ENCODE results near the gene DCLK1. TPM values are rescaled to one million over a fixed set of nuclear protein-coding genes. Genes with fewer than 3 reads are reported as not detected.

DCLK1 gene
- total and polyA plus RNA-seq, 10 of the 15 experiments (the other 5 are each of a cell fraction or from before 2014, with no cell fraction given), result not detected

DNA sequence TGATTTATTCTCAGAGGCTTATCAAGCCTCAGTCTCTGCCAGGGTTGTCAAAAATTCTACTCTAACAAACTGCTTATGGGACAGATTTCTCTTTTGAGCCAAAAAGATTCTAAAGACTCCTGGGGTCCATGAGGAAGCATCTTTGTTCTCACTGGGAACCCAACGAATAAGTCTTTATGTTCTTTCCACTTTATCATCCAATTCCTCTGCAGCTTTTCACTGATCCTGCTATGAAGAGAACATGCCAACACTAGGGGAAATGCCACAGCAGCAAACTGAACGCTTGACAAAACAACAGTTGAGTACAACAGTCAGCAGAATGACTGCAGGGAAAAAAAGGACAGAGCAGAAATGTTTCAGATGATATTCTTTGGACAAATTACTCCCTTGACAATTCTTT, 22.2 kb downstream of the DCLK1 start:
- H2AFZ ChIP-seq (ENCODE audit: control insufficient read depth, low read depth, low read length), result no peak overlapping the region
- TF ChIP-seq, protein P1, sequence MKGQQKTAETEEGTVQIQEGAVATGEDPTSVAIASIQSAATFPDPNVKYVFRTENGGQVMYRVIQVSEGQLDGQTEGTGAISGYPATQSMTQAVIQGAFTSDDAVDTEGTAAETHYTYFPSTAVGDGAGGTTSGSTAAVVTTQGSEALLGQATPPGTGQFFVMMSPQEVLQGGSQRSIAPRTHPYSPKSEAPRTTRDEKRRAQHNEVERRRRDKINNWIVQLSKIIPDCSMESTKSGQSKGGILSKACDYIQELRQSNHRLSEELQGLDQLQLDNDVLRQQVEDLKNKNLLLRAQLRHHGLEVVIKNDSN (IDR thresholded peaks at IDR 0.05; ENCODE audit: borderline replicate concordance, extremely low read length, insufficient read depth, low read depth, low read length), result no peak
- TF ChIP-seq HCFC1 (IDR thresholded peaks at IDR 0.05; ENCODE audit: low read length), result no peak
- no peak for TF ChIP-seq BACH1 (IDR thresholded peaks at IDR 0.05; ENCODE audit: borderline replicate concordance)
- no peak for TF ChIP-seq ETV6 (conservative IDR thresholded peaks at IDR 0.05 in 1 of 2, IDR thresholded peaks at IDR 0.05 in 1 of 2; ENCODE audit: borderline replicate concordance in 1 of 2, low read depth in 1 of 2)
- TF ChIP-seq STAT3 (IDR thresholded peaks at IDR 0.05; ENCODE audit: low read depth, low read length), result no peak
- no peak for TF ChIP-seq MEF2A (IDR thresholded peaks at IDR 0.05; ENCODE audit: insufficient read depth, low read depth, low read length)
- no peak for TF ChIP-seq RUNX3 (IDR thresholded peaks at IDR 0.05; ENCODE audit: low read length)
- TF ChIP-seq HDGF (IDR thresholded peaks at IDR 0.05), result no peak
- TF ChIP-seq CEBPB (IDR thresholded peaks at IDR 0.05; ENCODE audit: borderline replicate concordance in 1 of 2, low read depth in 2 of 2, low read length in 2 of 2), result no peak
- TF ChIP-seq TARDBP (IDR thresholded peaks at IDR 0.05; ENCODE audit: borderline replicate concordance), result no peak
- TF ChIP-seq PAX8 (IDR thresholded peaks at IDR 0.05), result no peak
- TF ChIP-seq, protein P2, sequence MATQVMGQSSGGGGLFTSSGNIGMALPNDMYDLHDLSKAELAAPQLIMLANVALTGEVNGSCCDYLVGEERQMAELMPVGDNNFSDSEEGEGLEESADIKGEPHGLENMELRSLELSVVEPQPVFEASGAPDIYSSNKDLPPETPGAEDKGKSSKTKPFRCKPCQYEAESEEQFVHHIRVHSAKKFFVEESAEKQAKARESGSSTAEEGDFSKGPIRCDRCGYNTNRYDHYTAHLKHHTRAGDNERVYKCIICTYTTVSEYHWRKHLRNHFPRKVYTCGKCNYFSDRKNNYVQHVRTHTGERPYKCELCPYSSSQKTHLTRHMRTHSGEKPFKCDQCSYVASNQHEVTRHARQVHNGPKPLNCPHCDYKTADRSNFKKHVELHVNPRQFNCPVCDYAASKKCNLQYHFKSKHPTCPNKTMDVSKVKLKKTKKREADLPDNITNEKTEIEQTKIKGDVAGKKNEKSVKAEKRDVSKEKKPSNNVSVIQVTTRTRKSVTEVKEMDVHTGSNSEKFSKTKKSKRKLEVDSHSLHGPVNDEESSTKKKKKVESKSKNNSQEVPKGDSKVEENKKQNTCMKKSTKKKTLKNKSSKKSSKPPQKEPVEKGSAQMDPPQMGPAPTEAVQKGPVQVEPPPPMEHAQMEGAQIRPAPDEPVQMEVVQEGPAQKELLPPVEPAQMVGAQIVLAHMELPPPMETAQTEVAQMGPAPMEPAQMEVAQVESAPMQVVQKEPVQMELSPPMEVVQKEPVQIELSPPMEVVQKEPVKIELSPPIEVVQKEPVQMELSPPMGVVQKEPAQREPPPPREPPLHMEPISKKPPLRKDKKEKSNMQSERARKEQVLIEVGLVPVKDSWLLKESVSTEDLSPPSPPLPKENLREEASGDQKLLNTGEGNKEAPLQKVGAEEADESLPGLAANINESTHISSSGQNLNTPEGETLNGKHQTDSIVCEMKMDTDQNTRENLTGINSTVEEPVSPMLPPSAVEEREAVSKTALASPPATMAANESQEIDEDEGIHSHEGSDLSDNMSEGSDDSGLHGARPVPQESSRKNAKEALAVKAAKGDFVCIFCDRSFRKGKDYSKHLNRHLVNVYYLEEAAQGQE (IDR thresholded peaks at IDR 0.05; ENCODE audit: low read depth, low read length), result no peak
- no peak for TF ChIP-seq NR2C1 (IDR thresholded peaks at IDR 0.05)
- TF ChIP-seq, protein P3, sequence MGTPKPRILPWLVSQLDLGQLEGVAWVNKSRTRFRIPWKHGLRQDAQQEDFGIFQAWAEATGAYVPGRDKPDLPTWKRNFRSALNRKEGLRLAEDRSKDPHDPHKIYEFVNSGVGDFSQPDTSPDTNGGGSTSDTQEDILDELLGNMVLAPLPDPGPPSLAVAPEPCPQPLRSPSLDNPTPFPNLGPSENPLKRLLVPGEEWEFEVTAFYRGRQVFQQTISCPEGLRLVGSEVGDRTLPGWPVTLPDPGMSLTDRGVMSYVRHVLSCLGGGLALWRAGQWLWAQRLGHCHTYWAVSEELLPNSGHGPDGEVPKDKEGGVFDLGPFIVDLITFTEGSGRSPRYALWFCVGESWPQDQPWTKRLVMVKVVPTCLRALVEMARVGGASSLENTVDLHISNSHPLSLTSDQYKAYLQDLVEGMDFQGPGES (IDR thresholded peaks at IDR 0.05), result no peak
- no peak for TF ChIP-seq FOXM1 (IDR thresholded peaks at IDR 0.05; ENCODE audit: low read depth, low read length)
- TF ChIP-seq RFX5 (IDR thresholded peaks at IDR 0.05; ENCODE audit: low read depth, low read length), result no peak
- no peak for TF ChIP-seq GATAD2B (conservative IDR thresholded peaks at IDR 0.05; ENCODE audit: low read depth)
- TF ChIP-seq ATF7 (IDR thresholded peaks at IDR 0.05; ENCODE audit: low read depth), result no peak
- no peak for TF ChIP-seq GABPA (IDR thresholded peaks at IDR 0.05; ENCODE audit: low read depth)
- H3K27ac ChIP-seq (ENCODE audit: control insufficient read depth, insufficient read depth), result no peak overlapping the region
- DNase-seq (ENCODE audit: low read depth, low spot score) (no peak), FAIRE-seq (no peak), ATAC-seq (no peak)
- no peaks in the 10 kb centered on the region for H3K27me3 ChIP-seq (replicated peaks in 1 of 2; ENCODE audit: control insufficient read depth in 2 of 2, insufficient read depth in 2 of 2, low read length in 1 of 2)
- no peaks in the 10 kb centered on the region for H4K20me1 ChIP-seq (ENCODE audit: control insufficient read depth, insufficient read depth)
- ChIA-PET SMC1A (ENCODE audit: uncharacterized antibody, unreplicated experiment) (no interaction called here), RAD21 (ENCODE audit: unreplicated experiment) (no interaction called here), POLR2A (no interaction called here), CTCF (no interaction called here)
- BruUV-seq (replicated peaks), result no TSS peak
- in situ Hi-C loops (cut with MboI), result no loop called here
- H3K4me2 ChIP-seq (ENCODE audit: control insufficient read depth, insufficient read depth), result no peak overlapping the region
- H3K79me2 ChIP-seq (ENCODE audit: control insufficient read depth, insufficient read depth, low read length), result no peaks in the 10 kb centered on the region
- intact Hi-C loops (cut with micrococcal nuclease; ENCODE audit: unreplicated experiment), result no loop called here
- H3K36me3 ChIP-seq (ENCODE audit: control insufficient read depth in 2 of 2, insufficient read depth in 2 of 2, low read length in 1 of 2), result no peaks in the 10 kb centered on the region
- 0% methylated on average over 2 of the region's 2 CpGs for WGBS (ENCODE audit: insufficient coverage, insufficient replicate concordance, low lambda C conversion rate, missing lambda C conversion rate)
- H3K9me3 ChIP-seq (replicated peaks; ENCODE audit: control insufficient read depth, insufficient read depth, low read length), result no peaks in the 10 kb centered on the region; the same call in 2 of the 3 replicates
- no peaks in the 10 kb centered on the region for H3K4me1 ChIP-seq (ENCODE audit: control insufficient read depth, insufficient read depth, low read length)
- H3K4me3 ChIP-seq, result no peak overlapping the region
- H3K9ac ChIP-seq (ENCODE audit: control insufficient read depth, insufficient read depth, low read length), result no peak overlapping the region
